Uterus (tissue), 2 donors: ENCODE measurements around the gene PAPLN.

ENCODE experiments used
- POLR2A ChIP-seq, 2 donors: fragments of 450-650 bp; IDR thresholded peaks; one replicate each; pipeline ENCODE4 v1.6.1; 2016; ENCODE audit warnings: antibody characterized with exemption in 2 of 2, mild to moderate bottlenecking in 1 of 2, moderate library complexity in 1 of 2
- TF ChIP-seq, protein P1 (sequence below), 4 experiments: fragments of 200-600 bp in 2 of 4; fragments of 450-650 bp in 2 of 4; sonication (generic) in 2 of 4; IDR thresholded peaks; one replicate each; pipeline ENCODE4 v1.5.1; 2016 to 2019; ENCODE audit warnings: antibody characterized with exemption in 4 of 4, mild to moderate bottlenecking in 2 of 4, moderate library complexity in 1 of 4

DNA sequence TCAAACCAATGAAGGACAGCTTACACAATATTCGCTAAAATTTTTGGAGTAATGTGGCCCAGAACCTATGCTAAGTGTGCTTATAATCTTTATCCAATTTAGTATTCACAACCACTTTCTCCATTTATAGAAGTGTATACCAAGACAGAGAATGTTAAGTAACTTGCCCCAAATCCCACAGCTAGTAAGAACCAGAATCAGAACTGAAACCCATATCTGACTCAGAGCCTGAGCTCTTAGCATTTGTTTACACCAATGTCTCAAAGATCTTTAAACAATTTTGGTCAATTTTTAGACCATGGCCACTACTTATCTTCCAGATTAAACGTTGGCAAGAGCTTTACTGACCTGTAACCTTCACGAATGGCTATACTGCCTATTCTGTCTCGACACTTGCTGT lies 53.0 kb downstream of the PAPLN start:
- TF ChIP-seq, protein P1, sequence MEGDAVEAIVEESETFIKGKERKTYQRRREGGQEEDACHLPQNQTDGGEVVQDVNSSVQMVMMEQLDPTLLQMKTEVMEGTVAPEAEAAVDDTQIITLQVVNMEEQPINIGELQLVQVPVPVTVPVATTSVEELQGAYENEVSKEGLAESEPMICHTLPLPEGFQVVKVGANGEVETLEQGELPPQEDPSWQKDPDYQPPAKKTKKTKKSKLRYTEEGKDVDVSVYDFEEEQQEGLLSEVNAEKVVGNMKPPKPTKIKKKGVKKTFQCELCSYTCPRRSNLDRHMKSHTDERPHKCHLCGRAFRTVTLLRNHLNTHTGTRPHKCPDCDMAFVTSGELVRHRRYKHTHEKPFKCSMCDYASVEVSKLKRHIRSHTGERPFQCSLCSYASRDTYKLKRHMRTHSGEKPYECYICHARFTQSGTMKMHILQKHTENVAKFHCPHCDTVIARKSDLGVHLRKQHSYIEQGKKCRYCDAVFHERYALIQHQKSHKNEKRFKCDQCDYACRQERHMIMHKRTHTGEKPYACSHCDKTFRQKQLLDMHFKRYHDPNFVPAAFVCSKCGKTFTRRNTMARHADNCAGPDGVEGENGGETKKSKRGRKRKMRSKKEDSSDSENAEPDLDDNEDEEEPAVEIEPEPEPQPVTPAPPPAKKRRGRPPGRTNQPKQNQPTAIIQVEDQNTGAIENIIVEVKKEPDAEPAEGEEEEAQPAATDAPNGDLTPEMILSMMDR (IDR thresholded peaks at IDR 0.05) = no peak
- no peak for TF ChIP-seq POLR2A (IDR thresholded peaks at IDR 0.05)
